HG02973 (cell line): ENCODE data around the gene BRSK1.
"Not testable (repeated sequence)": the region's sequence is repeated elsewhere in the genome, so short reads cannot be mapped to it uniquely, and the experiment has no call there.

Experiments
- ATAC-seq: cut with Tn5 transposase; IDR thresholded peaks from one replicate; pipeline ENCODE4 v1.9.1; 2021; ENCODE audit warnings: moderate library complexity; ENCODE audit not compliant: unreplicated experiment

BRSK1 gene

GRCh38 chr19:55325172-55325571, 41.4 kb downstream of the BRSK1 start, which contains the start of gene TMEM150B:
Gene TMEM150B, minus strand, starts transcription at chr19:55325341. Its CDS starts 4,305 bp downstream, at chr19:55321036.
- ATAC-seq, result no peak

GRCh38 chr19:55328774-55329318, 45.0 kb downstream of the BRSK1 start:
- not testable (repeated sequence) for ATAC-seq

- ATAC-seq, result not testable (repeated sequence)
Observed at GRCh38 chr19:55329791-55330190, 46.0 kb downstream of the BRSK1 start.

- ATAC-seq, result no peak
Observed at GRCh38 chr19:55333870-55334269, 50.1 kb downstream of the BRSK1 start.

GRCh38 chr19:55336101-55336500, 52.3 kb downstream of the BRSK1 start:
- no peak for ATAC-seq

GRCh38 chr19:55339105-55339888, 55.5 kb downstream of the BRSK1 start, which contains the start of gene KMT5C:
Gene KMT5C, plus strand, starts transcription at chr19:55339876. Its CDS starts 2,061 bp downstream, at chr19:55341937.
- ATAC-seq, result peak; percentile 77

GRCh38 chr19:55339889-55340783, 56.3 kb downstream of the BRSK1 start:
- ATAC-seq, result no peak

- ATAC-seq, result no peak
Observed at GRCh38 chr19:55340784-55341147, 57.0 kb downstream of the BRSK1 start.

GRCh38 chr19:55341171-55341588, 57.4 kb downstream of the BRSK1 start:
- no peak for ATAC-seq

- ATAC-seq, result no peak
Observed at GRCh38 chr19:55341595-55342531, 58.1 kb downstream of the BRSK1 start.

- ATAC-seq, result no peak
Observed at GRCh38 chr19:55344444-55344843, 60.6 kb downstream of the BRSK1 start.

- ATAC-seq, result no peak
Observed at GRCh38 chr19:55345101-55345817, 61.5 kb downstream of the BRSK1 start.

GRCh38 chr19:55345818-55346724, 62.3 kb downstream of the BRSK1 start:
- no peak for ATAC-seq

GRCh38 chr19:55346725-55347441, 63.1 kb downstream of the BRSK1 start:
- ATAC-seq, result no peak

GRCh38 chr19:55347442-55348009, 63.7 kb downstream of the BRSK1 start:
- ATAC-seq, result no peak

- no peak for ATAC-seq
Observed at GRCh38 chr19:55348317-55349034, 64.7 kb downstream of the BRSK1 start.
